ENCODE data around the gene ZNF106.

DNA sequence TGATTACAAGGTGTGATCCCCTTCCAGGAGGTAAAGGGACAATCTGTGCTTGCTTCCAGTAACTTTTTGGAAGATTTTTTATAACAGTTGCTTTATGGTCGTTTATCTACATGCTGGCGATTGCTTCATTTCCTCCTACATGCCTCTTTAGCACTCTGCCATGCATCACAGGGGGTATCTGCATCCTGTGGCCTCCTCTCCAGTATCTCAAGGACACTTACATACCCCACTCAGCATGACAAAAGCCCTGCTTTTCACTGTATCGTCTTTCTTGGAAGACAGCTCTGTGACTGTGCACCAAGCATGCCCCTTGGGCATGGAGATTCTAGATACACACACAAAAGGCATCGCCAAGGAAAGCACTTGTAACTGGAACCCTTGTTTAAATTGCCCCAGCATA is 106.3 kb downstream of the ZNF106 start:
- TF ChIP-seq EZH2 (IDR thresholded peaks at IDR 0.05) = no peak
- TF ChIP-seq POLR2AphosphoS5 (IDR thresholded peaks at IDR 0.05; ENCODE audit: borderline replicate concordance, low read depth, low read length) = no peak
